HEK293 (cell line): Measurements from ENCODE around the gene DCUN1D2.

ENCODE experiments used
- CTCF ChIP-seq: fragments of 450-650 bp; formaldehyde crosslinking; IDR thresholded peaks from 2 replicates; pipeline ENCODE4 v1.5.1; 2016; ENCODE audit warnings: missing biosample characterization, missing genetic modification characterization
- KLF7 ChIP-seq: fragments of 450-650 bp; formaldehyde crosslinking; IDR thresholded peaks from 2 replicates; pipeline ENCODE4 v1.5.1; 2016; ENCODE audit warnings: missing biosample characterization, missing genetic modification characterization, borderline replicate concordance
- PBX3 ChIP-seq: sonication (generic); formaldehyde crosslinking; IDR thresholded peaks from 2 replicates; pipeline ENCODE4 v1.8.1; 2022; ENCODE audit warnings: mild to moderate bottlenecking, moderate library complexity, missing genetic modification reagents
- REST ChIP-seq: fragments of 450-650 bp; formaldehyde crosslinking; IDR thresholded peaks from 2 replicates; pipeline ENCODE4 v1.5.1; 2016; ENCODE audit warnings: missing biosample characterization, missing genetic modification characterization
- TCF7L2 ChIP-seq: IDR thresholded peaks from 2 replicates; pipeline ENCODE4 v1.6.1; 2011; ENCODE audit warnings: low read depth, mild to moderate bottlenecking, inconsistent platforms, low read length, moderate library complexity, borderline replicate concordance
- ZNF530 ChIP-seq: fragments of 450-650 bp; formaldehyde crosslinking; IDR thresholded peaks from 2 replicates; pipeline ENCODE4 v1.5.1; 2016; ENCODE audit warnings: low read depth, missing biosample characterization, missing genetic modification characterization
- ZNF571 ChIP-seq: fragments of 450-650 bp; formaldehyde crosslinking; IDR thresholded peaks from 2 replicates; pipeline ENCODE4 v1.5.0; 2017; ENCODE audit warnings: missing biosample characterization, missing genetic modification characterization

DNA sequence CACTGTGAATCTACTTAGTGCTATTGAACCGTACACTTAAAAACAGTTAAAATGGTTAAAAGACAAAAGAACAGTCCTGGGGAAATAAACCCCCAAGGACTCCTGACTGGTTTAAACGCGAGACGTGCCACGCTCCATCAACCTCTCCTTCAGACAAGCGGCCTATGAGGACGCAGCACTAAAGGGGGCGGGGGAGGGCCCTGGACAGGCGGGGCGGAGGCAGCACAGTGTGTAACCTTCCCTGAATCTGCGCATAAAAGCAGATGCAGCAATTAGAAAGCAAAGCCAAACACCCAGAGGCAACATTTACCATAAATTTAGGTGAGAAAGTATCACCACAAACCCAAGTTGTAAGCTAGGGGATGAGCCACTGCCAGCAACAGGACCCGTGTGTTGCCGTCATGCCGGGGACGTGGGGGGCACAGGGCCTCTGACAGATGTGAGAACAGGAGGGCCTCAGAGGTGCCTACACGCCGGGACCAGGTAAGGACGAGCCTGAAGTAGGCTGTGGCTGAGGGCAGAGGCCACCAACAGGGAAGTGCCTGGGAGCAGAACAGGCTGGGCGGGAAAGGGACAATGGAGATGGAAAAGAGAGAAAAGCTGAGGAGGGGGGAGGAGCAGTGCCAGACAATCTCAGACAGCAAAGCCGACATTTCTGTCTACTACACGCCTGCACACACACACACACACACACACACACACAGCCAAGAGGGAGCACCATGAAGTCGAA lies 21.9 kb downstream of the DCUN1D2 start:
- TF ChIP-seq CTCF (tag by site-specific recombination) (no peak), REST (tag by site-specific recombination) (no peak), ZNF530 (no peak), PBX3 (CRISPR knock-in tag) (no peak), KLF7 (tag by site-specific recombination) (no peak), ZNF571 (tag by site-specific recombination) (no peak), TCF7L2 (no peak)
